Karpas-422 (cell line): ENCODE measurements around the gene F2R. TPM values are rescaled to one million over a fixed set of nuclear protein-coding genes. Genes with fewer than 3 reads are reported as not detected.

ENCODE experiments used
- DNase-seq: peaks from one replicate; pipeline ENCODE4 v3.0.0-alpha.2; 2015
- H2AFZ ChIP-seq: fragments of 200-600 bp; sonication (generic); 2 replicates; pipeline ENCODE4 v1.6.1; 2014; ENCODE audit warnings: antibody characterized with exemption, low read length, mixed read lengths
- H3K27ac ChIP-seq: fragments of 200-600 bp; sonication (generic); 2 replicates; pipeline ENCODE4 v1.5.1; 2014; ENCODE audit warnings: mild to moderate bottlenecking, low read length, moderate library complexity
- H3K27me3 ChIP-seq: fragments of 200-600 bp; sonication (generic); 2 replicates; pipeline ENCODE4 v1.6.1; 2014; ENCODE audit warnings: low read length, mixed read lengths
- H3K36me3 ChIP-seq: fragments of 200-600 bp; sonication (generic); 2 replicates; pipeline ENCODE4 v1.6.1; 2014; ENCODE audit warnings: low read length, mixed read lengths; ENCODE audit not compliant: insufficient read depth
- H3K4me1 ChIP-seq: fragments of 200-600 bp; sonication (generic); 2 replicates; pipeline ENCODE4 v1.6.1; 2014; ENCODE audit warnings: mild to moderate bottlenecking, low read length, mixed read lengths
- H3K4me2 ChIP-seq: fragments of 200-600 bp; sonication (generic); 2 replicates; pipeline ENCODE4 v1.6.1; 2014; ENCODE audit warnings: low read length, low read depth, mild to moderate bottlenecking; ENCODE audit not compliant: poor library complexity, severe bottlenecking
- H3K4me3 ChIP-seq: fragments of 200-600 bp; sonication (generic); 2 replicates; pipeline ENCODE4 v1.5.1; 2014; ENCODE audit warnings: mild to moderate bottlenecking, antibody characterized with exemption, low read length, mixed read lengths
- H3K79me2 ChIP-seq: fragments of 200-600 bp; sonication (generic); 2 replicates; pipeline ENCODE4 v1.6.1; 2014; ENCODE audit warnings: mild to moderate bottlenecking, low read length, mixed read lengths
- H3K9ac ChIP-seq: fragments of 200-600 bp; sonication (generic); 2 replicates; pipeline ENCODE4 v1.6.0; 2014; ENCODE audit warnings: low read length
- H3K9me2 ChIP-seq: fragments of 200-600 bp; sonication (generic), shearing (Covaris generic); replicated peaks from 2 replicates; pipeline ENCODE4 v1.6.0; 2014; ENCODE audit warnings: mild to moderate bottlenecking, low read length, moderate library complexity; ENCODE audit not compliant: insufficient read depth
- H3K9me3 ChIP-seq: fragments of 300-700, 200-600 bp; sonication (generic); 2 replicates; pipeline ENCODE4 v1.6.1; 2014; ENCODE audit warnings: low read length, mixed read lengths
- H4K20me1 ChIP-seq: fragments of 200-600 bp; sonication (generic); 2 replicates; pipeline ENCODE4 v1.6.1; 2014; ENCODE audit warnings: mild to moderate bottlenecking, antibody characterized with exemption, low read length, low read depth; ENCODE audit not compliant: insufficient read depth
- total RNA-seq: library from RNA; depleted of rRNA; stranded (reverse); fragments of >200 nt; shearing (Covaris generic); gene quantifications from 2 replicates; pipeline ENCODE4 v1.2.3, GENCODE V29; 2014; ENCODE audit warnings: low replicate concordance

F2R gene
- total RNA-seq, 1 experiment from 2014 or later: not detected

- H3K4me3 ChIP-seq: no peak overlapping the region
- H2AFZ ChIP-seq: no peak overlapping the region
- H3K4me2 ChIP-seq: no peak overlapping the region
- no peaks in the 10 kb centered on the region for H4K20me1 ChIP-seq
- no peaks in the 10 kb centered on the region for H3K27me3 ChIP-seq
- H3K27ac ChIP-seq: no peak overlapping the region
- H3K9ac ChIP-seq: no peak overlapping the region
- H3K9me3 ChIP-seq: no peaks in the 10 kb centered on the region
- no peaks in the 10 kb centered on the region for H3K9me2 ChIP-seq
- no peaks in the 10 kb centered on the region for H3K4me1 ChIP-seq
- no peaks in the 10 kb centered on the region for H3K36me3 ChIP-seq
- H3K79me2 ChIP-seq: no peaks in the 10 kb centered on the region
- DNase-seq: no peak
These were observed 22.8 kb upstream of the F2R start for GRCh38 chr5:76693141-76693540.

DNA sequence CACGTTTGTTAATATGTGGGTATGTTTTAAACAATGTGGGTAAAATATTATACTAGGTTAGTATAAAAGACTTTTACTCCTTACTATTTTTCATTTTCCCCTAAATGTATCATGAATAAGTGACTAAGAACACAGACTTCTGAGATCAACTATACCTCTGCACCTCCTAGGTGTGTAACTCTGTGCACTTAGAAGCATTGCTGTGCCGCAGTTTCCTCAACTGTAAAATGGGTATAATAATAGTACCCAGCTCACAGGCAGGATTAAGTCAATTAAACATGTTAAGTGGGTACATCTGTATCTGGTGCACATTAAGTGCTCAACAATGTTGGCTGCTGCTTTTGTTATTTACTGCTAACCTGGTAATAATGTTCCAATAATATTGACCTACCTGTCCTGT lies 21.6 kb upstream of the F2R start:
- H3K9ac ChIP-seq: no peak overlapping the region
- DNase-seq: no peak
- H3K36me3 ChIP-seq: no peaks in the 10 kb centered on the region
- H3K27me3 ChIP-seq: no peaks in the 10 kb centered on the region
- H3K4me2 ChIP-seq: no peak overlapping the region
- no peaks in the 10 kb centered on the region for H3K4me1 ChIP-seq
- H3K4me3 ChIP-seq: no peak overlapping the region
- no peaks in the 10 kb centered on the region for H3K9me3 ChIP-seq
- no peak overlapping the region for H2AFZ ChIP-seq
- H3K9me2 ChIP-seq: no peaks in the 10 kb centered on the region
- no peaks in the 10 kb centered on the region for H4K20me1 ChIP-seq
- no peak overlapping the region for H3K27ac ChIP-seq
- no peaks in the 10 kb centered on the region for H3K79me2 ChIP-seq

- Histone ChIP-seq H3K4me1 (no peaks in the 10 kb centered on the region), H3K27ac (no peak overlapping the region), H4K20me1 (no peaks in the 10 kb centered on the region), H3K27me3 (no peaks in the 10 kb centered on the region), H2AFZ (no peak overlapping the region), H3K36me3 (no peaks in the 10 kb centered on the region), H3K79me2 (no peaks in the 10 kb centered on the region), H3K4me2 (no peak overlapping the region), H3K4me3 (no peak overlapping the region), H3K9me3 (no peaks in the 10 kb centered on the region), H3K9ac (no peak overlapping the region), H3K9me2 (no peaks in the 10 kb centered on the region)
- DNase-seq: no peak
These were observed 20.6 kb upstream of the F2R start for GRCh38 chr5:76695346-76695745.

DNA sequence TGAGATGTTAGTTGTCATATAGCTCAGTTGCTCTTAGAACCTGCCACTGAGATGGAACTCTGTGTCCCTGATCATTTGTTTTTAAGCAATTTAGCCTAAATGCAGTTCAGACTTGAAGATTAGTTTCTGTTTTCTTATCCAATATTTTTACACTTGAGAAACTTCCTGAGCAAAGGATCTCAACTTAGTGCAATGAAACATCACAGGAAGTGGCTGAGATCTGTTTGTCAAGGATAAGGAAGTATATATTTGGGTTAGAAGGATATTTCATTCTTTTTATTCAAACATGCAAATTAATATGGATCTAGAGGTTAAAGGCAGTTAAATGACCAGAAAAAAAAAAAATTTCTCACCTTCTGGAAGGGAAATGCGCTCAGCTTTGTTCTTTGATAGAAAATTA lies 19.7 kb upstream of the F2R start:
- Histone ChIP-seq H3K27ac (no peak overlapping the region), H3K9ac (no peak overlapping the region), H3K27me3 (no peaks in the 10 kb centered on the region), H4K20me1 (no peaks in the 10 kb centered on the region), H3K4me1 (no peaks in the 10 kb centered on the region), H3K9me3 (no peaks in the 10 kb centered on the region), H3K36me3 (no peaks in the 10 kb centered on the region), H3K79me2 (no peaks in the 10 kb centered on the region), H3K4me2 (no peak overlapping the region), H2AFZ (no peak overlapping the region), H3K4me3 (no peak overlapping the region), H3K9me2 (no peaks in the 10 kb centered on the region)
- no peak for DNase-seq

GRCh38 chr5:76697670-76698069 lies 18.3 kb upstream of the F2R start:
- Histone ChIP-seq H3K27ac (no peak overlapping the region), H3K9me2 (no peaks in the 10 kb centered on the region), H3K4me2 (no peak overlapping the region), H2AFZ (no peak overlapping the region), H3K9me3 (no peaks in the 10 kb centered on the region), H3K36me3 (no peaks in the 10 kb centered on the region), H3K4me3 (no peak overlapping the region), H3K79me2 (no peaks in the 10 kb centered on the region), H4K20me1 (no peaks in the 10 kb centered on the region), H3K4me1 (no peaks in the 10 kb centered on the region), H3K27me3 (no peaks in the 10 kb centered on the region), H3K9ac (no peak overlapping the region)
- DNase-seq: no peak

DNA sequence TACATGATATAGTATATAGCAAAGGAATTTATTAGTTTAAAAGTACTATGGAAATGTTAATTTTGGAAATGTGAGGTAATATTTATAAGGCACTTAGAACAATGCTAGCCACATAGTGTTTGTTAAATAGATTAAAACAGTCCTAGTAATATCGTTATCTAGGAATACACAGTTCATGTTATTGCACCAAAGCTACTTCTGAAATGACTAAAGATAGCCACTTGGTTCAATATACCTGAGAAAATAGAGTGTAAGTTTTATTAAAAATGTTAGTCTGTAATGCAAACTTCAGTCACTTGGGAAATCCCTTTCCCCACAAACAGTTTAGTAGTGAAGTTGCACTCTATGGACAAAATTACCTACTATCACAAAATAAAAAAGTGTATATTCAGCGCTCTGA lies 15.4 kb upstream of the F2R start:
- Histone ChIP-seq H3K9me2 (no peaks in the 10 kb centered on the region), H4K20me1 (no peaks in the 10 kb centered on the region), H3K4me3 (no peak overlapping the region), H3K79me2 (no peaks in the 10 kb centered on the region), H2AFZ (no peak overlapping the region), H3K36me3 (no peaks in the 10 kb centered on the region), H3K27ac (no peak overlapping the region), H3K9ac (no peak overlapping the region), H3K9me3 (no peaks in the 10 kb centered on the region), H3K4me1 (no peaks in the 10 kb centered on the region), H3K27me3 (no peaks in the 10 kb centered on the region), H3K4me2 (no peak overlapping the region)
- no peak for DNase-seq

GRCh38 chr5:76701298-76701697 lies 14.6 kb upstream of the F2R start:
- no peaks in the 10 kb centered on the region for H3K9me3 ChIP-seq

GRCh38 chr5:76703707-76704106 lies 12.2 kb upstream of the F2R start:
- H3K79me2 ChIP-seq: no peaks in the 10 kb centered on the region
- H3K9ac ChIP-seq: no peak overlapping the region
- no peaks in the 10 kb centered on the region for H4K20me1 ChIP-seq
- DNase-seq: no peak
- no peaks in the 10 kb centered on the region for H3K27me3 ChIP-seq
- H2AFZ ChIP-seq: no peak overlapping the region
- H3K27ac ChIP-seq: no peak overlapping the region
- H3K9me2 ChIP-seq: no peaks in the 10 kb centered on the region
- no peaks in the 10 kb centered on the region for H3K4me1 ChIP-seq
- H3K36me3 ChIP-seq: no peaks in the 10 kb centered on the region
- no peaks in the 10 kb centered on the region for H3K9me3 ChIP-seq
- H3K4me2 ChIP-seq: no peak overlapping the region
- H3K4me3 ChIP-seq: no peak overlapping the region

More at GRCh38 chr5:76701298-76701697, 14.6 kb upstream of the F2R start:
- no peak overlapping the region for H3K4me3 ChIP-seq
- H3K27ac ChIP-seq: no peak overlapping the region
- DNase-seq: no peak
- H4K20me1 ChIP-seq: no peaks in the 10 kb centered on the region
- no peaks in the 10 kb centered on the region for H3K9me2 ChIP-seq
- no peaks in the 10 kb centered on the region for H3K4me1 ChIP-seq
- no peak overlapping the region for H2AFZ ChIP-seq
- H3K36me3 ChIP-seq: no peaks in the 10 kb centered on the region
- no peaks in the 10 kb centered on the region for H3K79me2 ChIP-seq
- no peaks in the 10 kb centered on the region for H3K27me3 ChIP-seq
- no peak overlapping the region for H3K4me2 ChIP-seq
- no peak overlapping the region for H3K9ac ChIP-seq

- Histone ChIP-seq H3K27ac (no peak overlapping the region), H3K79me2 (no peaks in the 10 kb centered on the region), H3K4me1 (no peaks in the 10 kb centered on the region), H3K4me3 (no peak overlapping the region), H3K9me2 (no peaks in the 10 kb centered on the region), H3K9me3 (no peaks in the 10 kb centered on the region), H3K4me2 (no peak overlapping the region), H3K9ac (no peak overlapping the region), H4K20me1 (no peaks in the 10 kb centered on the region), H3K27me3 (no peaks in the 10 kb centered on the region), H2AFZ (no peak overlapping the region), H3K36me3 (no peaks in the 10 kb centered on the region)
- DNase-seq: no peak
These were observed 11.7 kb upstream of the F2R start for GRCh38 chr5:76704131-76704663.
